Mesothelial cell of epicardium (in vitro differentiated cells): ENCODE measurements around the gene DHX58. TPM values are rescaled to one million over a fixed set of nuclear protein-coding genes. Genes with fewer than 3 reads are reported as not detected.

ENCODE experiments used
- DNase-seq, 2 experiments: peaks; one replicate each; pipeline ENCODE4 v3.0.0; 2021; ENCODE audit warnings: low spot score in 2 of 2; ENCODE audit not compliant: unreplicated experiment in 2 of 2
- H3K27ac Mint-ChIP-seq: 2 replicates; pipeline ENCODE4 v1.8.0; 2021; ENCODE audit warnings: mixed read lengths
- H3K27me3 Mint-ChIP-seq: 2 replicates; pipeline ENCODE4 v1.8.0; 2021; ENCODE audit warnings: low read depth, mixed read lengths
- H3K36me3 Mint-ChIP-seq: 2 replicates; pipeline ENCODE4 v1.8.0; 2021; ENCODE audit warnings: mixed read lengths
- H3K4me1 Mint-ChIP-seq: 2 replicates; pipeline ENCODE4 v1.8.0; 2021; ENCODE audit warnings: mixed read lengths
- H3K4me3 Mint-ChIP-seq: 2 replicates; pipeline ENCODE4 v1.8.0; 2021; ENCODE audit warnings: mild to moderate bottlenecking, moderate library complexity, mixed read lengths
- H3K9me3 Mint-ChIP-seq: 2 replicates; pipeline ENCODE4 v1.8.0; 2021; ENCODE audit warnings: mixed read lengths
- CTCF ChIP-seq: fragments of 200-600 bp; sonication (generic); IDR thresholded peaks from one replicate; pipeline ENCODE4 v1.5.0; 2021; ENCODE audit warnings: antibody characterized with exemption; ENCODE audit not compliant: unreplicated experiment
- total RNA-seq: library from RNA; stranded (reverse); gene quantifications from 3 replicates; pipeline ENCODE4 v1.2.1, GENCODE V29; 2021

DHX58 gene
- total RNA-seq, 1 donor from 2014 or later, result 11.3 TPM

GRCh38 chr17:42131981-42132432, 19.5 kb upstream of the DHX58 start:
- Mint-ChIP-seq H3K36me3 (peaks cover 15% of the 10 kb centered on the region), H3K4me3 (no peak overlapping the region), H3K27ac (no peak overlapping the region), H3K4me1 (peaks cover 17% of the 10 kb centered on the region), H3K27me3 (no peaks in the 10 kb centered on the region), H3K9me3 (no peaks in the 10 kb centered on the region)
- no peak for DNase-seq
- TF ChIP-seq CTCF, result no peak

DNA sequence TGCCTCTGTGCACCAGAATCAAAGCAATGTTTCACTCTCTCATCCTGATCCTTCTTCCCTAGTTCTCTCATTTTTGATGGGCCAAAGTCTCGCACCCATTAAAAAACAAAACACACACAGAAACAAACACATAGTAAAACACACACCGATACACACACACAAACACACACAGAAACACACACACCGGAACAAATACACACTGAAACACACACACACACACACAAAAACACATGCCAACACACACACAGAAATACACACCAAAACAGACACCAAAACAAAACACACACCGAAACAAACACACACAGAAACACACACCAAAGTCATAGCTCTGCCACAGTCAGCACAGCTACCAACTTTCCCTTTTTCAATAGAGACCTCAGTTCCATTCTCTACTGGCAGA, 18.7 kb upstream of the DHX58 start:
- H3K36me3 Mint-ChIP-seq, result peaks cover 15% of the 10 kb centered on the region
- no peak overlapping the region for H3K27ac Mint-ChIP-seq
- no peaks in the 10 kb centered on the region for H3K9me3 Mint-ChIP-seq
- no peak for DNase-seq
- no peak overlapping the region for H3K4me3 Mint-ChIP-seq
- no peak for TF ChIP-seq CTCF
- no peaks in the 10 kb centered on the region for H3K27me3 Mint-ChIP-seq
- H3K4me1 Mint-ChIP-seq, result peaks cover 17% of the 10 kb centered on the region

GRCh38 chr17:42130310-42130936, 17.9 kb upstream of the DHX58 start:
- no peak overlapping the region for H3K4me3 Mint-ChIP-seq
- H3K36me3 Mint-ChIP-seq, result peaks cover 22% of the 10 kb centered on the region
- no peaks in the 10 kb centered on the region for H3K27me3 Mint-ChIP-seq
- H3K9me3 Mint-ChIP-seq, result no peaks in the 10 kb centered on the region
- no peak overlapping the region for H3K27ac Mint-ChIP-seq
- H3K4me1 Mint-ChIP-seq, result peaks cover 11% of the 10 kb centered on the region
- no peak for DNase-seq
- no peak for TF ChIP-seq CTCF

DNA sequence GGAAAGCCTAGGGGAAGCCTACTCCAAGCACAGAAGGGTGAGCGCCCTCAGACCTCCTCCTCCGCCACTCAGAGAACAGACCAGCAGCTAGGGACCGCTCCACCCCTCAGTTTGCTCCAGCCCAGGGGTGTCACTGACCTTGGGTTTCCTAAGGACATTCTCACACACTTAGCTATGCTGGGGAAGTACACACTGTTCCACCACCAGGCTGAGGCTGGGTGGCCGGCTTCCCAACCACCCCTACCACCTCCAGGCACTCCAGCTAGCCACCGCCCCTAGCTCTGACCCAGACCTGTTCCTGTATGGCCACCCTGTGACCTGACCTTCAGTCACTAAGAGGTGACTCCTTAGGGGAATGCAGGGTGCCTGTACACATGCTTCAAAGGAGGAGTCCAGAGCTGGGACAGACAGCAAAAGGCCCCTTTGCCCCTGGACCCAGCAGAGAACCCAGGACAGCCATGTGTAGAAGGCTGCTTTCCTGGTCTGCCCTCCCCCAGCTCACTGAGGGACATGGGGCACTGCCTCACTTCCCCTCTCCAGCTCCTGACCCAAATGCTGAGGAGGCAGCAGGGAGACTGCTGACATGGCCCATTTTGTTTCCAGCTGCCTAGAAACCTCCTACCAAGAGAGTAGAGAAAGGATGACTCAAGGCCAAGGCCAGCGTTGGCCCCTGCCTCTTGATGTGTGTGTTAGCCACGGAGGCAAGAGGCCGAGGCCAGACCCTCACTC, 16.8 kb upstream of the DHX58 start:
- no peaks in the 10 kb centered on the region for H3K27me3 Mint-ChIP-seq
- H3K27ac Mint-ChIP-seq, result no peak overlapping the region
- no peaks in the 10 kb centered on the region for H3K9me3 Mint-ChIP-seq
- DNase-seq, result no peak
- TF ChIP-seq CTCF, result no peak
- H3K4me1 Mint-ChIP-seq, result peaks cover 9% of the 10 kb centered on the region
- H3K36me3 Mint-ChIP-seq, result peaks cover 28% of the 10 kb centered on the region
- H3K4me3 Mint-ChIP-seq, result no peak overlapping the region

- Mint-ChIP-seq H3K4me1 (peaks cover 3% of the 10 kb centered on the region), H3K36me3 (peaks cover 28% of the 10 kb centered on the region), H3K4me3 (no peak overlapping the region), H3K27me3 (no peaks in the 10 kb centered on the region), H3K27ac (no peak overlapping the region), H3K9me3 (no peaks in the 10 kb centered on the region)
- DNase-seq, result no peak
- TF ChIP-seq CTCF, result no peak
These were observed 14.9 kb upstream of the DHX58 start for GRCh38 chr17:42127414-42127813.
